GM21381 (cell line): Measurements from ENCODE around the gene SIVA1.

Source experiments
- ATAC-seq: cut with Tn5 transposase; IDR thresholded peaks from one replicate; pipeline ENCODE4 v1.9.1; 2021; ENCODE audit warnings: mild to moderate bottlenecking, moderate library complexity; ENCODE audit not compliant: unreplicated experiment

Gene SIVA1

DNA sequence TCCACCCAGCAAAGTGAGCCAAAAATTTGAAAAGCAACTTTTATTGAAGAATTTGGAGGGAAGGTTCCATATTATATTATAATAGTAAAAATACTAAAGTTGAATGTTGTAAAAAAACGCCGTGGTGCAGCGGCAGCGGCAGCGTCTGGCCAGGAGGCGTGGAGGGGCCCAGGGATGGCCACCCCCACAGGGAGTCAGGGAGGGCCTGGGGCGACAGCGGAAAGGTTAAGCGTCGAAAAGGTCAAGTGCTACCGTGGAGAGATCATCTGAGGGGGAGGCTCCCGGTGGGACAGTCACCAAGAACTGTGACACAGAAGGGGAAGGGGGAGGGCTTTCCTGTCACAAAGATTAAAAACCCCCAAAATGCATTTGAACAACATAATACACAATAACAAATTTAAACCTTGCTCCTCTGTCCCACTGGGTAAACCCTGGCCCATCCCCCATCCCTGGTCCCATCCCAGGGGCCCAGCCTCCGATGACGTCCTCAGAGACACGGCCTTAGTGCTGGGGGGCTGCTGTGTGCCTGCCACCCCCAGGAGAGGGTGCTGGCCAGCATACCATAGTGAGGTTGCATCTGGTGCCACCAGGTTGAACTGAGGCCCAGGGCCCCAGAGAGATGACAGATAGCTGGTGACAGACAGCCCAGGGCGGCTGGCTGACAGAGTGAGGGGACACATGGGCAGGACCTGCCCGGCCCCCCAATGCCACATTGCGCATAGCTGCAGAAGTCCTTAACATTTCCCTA, 16.6 kb downstream of the SIVA1 start:
- no peak for ATAC-seq

DNA sequence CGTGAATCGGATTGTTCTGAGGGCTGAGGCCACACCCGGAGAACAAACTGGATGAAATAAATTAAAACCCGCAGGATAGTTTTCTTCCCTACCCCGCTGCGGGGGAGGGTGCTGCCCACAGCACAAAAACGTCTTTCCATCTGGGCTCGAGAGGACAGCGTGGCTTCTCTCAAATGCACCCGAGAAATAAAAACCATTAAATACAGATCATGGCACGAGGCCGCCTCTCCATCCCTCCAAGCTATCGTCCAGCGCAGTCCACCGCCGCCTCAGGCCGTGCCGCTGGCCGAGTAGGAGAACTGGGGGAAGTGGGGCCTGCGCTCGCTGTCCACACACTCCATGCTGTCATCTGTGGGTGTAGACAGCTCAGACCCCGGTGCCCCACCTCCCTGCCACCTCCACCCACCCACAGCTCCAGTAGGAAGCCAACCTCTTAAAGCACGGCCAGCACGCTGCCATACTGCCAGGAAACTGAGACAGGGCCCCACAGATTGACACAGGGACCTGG, 17.2 kb downstream of the SIVA1 start:
- no peak for ATAC-seq

DNA sequence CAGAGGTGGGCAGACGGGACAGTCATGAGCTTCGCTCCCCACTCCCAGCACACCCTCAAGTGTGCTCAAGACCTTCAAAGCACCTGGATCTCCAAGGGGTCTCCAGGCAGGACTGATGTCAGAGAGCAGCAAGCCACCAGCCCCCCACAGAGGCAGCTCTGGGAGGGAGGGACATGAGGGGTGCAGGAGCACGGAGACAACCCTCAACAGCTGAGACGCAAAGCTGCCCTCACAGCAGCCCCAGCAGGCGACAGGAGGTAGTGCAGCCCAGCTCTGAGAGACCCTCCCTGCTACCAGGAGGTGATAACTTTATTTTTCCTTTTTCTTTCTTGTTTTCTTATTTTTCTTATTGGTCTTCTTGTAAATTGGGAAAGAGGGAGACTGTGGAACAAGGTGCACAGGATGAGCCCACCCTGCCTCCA, 17.9 kb downstream of the SIVA1 start:
- no peak for ATAC-seq

DNA sequence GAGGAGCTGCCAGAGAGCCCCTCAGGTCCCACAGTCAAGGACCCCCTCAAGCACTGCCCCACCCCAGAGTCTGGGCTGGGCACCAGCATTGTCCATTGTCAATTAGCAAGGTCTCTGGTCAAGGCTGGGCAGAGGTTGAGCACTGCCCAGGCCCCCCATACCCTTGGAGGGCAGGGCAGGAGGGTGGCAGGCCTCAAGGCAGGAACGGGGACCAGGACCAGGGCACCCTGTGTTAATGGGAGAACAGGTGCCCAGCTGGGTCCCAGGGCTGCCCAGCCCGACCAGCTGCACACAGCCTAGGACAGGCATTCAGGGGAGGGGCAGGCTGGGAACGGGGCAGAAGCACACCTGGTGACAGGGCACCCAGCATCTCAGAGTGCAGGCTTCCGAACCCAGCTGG, 18.4 kb downstream of the SIVA1 start:
- no peak for ATAC-seq

DNA sequence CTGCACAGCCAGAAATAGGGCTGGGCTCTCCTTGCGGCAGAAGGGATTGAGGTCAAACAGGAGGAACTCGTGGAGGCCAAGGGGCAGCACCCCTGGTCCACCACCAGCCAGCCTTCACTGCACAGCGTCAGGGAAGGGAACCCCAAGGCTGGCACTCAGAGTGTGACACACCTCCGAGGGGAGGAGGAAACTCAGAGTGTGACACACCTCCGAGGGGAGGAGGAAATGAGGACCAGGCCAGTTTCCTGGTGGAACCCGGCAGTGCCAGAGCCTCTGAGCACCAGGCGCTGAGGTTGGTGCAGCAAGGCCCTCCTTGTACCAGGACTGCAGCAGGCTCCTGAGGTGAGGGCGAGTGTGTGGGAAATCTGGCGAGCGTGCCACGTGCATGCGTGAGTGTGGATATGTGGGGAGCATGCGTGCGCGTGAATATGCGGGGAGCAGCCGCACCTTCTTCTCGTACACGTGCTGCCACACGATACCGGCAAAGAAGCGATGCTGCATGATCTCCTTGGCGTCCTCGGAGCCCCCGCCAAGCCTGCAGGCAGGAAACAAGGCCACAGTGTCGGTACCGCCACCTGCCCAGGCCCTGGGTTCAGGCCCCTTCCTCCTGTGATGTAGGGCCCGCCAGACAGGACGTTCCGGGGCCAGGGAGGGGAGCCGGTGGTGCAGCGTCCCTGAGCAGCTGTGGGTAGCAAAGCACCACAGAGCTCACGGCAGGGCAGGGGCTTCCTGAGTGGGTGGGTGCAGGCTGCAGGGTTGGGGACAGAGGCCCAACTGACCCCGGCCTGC, 19.2 kb downstream of the SIVA1 start:
- ATAC-seq, result no peak

DNA sequence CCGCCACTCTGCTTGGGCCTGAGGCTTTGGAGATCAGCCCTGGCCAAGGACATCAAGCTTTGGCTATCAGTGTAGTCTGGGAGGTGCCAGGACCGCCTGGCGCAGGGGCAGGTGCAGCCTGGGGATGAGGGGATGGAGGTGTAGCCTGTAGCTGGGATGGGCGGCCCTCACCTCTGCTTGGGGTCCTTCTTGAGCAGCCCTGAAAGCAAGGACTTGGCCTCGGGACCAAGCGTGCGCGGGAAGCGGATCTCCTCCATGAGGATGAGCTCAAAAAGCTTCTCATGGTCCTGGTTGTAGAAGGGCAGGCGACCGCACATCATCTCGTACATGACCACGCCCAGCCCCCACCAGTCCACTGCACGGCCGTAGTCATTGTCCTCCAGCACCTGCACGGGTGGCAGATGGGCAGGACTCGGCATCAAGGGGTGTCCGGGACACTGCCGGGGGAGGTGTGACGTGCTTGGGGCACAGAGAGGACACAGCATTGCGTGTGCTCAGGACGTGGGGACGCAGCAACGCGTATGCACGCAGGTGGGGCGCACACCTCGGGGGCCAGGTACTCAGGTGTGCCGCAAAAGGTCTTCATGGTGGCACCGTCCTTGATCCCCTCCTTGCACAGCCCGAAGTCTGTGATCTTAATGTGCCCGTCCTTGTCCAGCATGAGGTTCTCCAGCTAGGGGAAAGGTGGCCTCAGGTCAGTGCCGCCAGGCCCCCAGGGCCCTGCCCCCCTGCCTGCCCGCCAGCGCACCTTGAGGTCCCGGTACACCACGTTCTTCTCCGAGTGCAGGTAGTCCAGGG, 20.0 kb downstream of the SIVA1 start:
- ATAC-seq, result no peak

DNA sequence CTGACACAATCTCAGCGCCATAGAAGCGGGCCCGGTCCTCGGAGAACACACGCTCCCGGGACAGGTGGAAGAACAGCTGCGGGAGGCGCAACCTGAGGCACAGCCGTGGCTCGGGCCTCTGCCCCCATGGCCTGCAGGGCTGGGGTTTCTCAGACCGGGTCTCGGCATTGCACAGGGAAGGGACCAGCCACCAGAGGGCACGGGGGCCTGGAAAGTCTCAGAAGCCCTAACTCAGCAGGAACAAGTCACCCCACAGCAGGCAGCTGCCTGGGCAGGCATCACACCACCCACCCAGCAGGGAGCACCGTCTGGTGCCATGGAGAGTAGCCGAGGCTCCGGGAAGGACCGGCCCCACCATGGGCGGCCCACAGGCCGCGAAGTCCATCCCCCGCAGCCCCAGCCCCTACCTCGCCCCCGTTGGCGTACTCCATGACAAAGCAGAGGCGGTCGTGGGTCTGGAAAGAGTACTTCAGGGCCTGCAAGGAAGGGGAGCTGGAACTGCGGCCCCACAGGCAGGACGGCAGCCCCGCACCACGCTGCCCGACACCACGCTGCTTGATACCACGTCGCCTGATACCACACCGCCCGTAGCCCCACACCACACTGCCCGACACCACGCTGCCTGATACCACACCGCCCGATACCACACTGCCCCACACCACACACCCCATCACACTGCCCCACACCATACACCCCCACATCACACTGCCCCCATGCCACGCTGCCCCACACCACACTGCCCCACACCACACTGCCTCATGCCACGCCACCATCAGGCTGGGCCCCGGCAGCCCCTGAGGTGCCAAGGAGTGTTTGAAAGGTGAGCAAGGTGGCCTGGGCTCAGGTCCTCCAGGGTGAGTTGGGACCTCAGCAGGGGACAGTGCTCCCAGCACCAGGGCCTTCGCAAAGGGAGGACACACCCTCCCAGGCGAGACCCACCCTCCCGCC, 20.8 kb downstream of the SIVA1 start:
- no peak for ATAC-seq

DNA sequence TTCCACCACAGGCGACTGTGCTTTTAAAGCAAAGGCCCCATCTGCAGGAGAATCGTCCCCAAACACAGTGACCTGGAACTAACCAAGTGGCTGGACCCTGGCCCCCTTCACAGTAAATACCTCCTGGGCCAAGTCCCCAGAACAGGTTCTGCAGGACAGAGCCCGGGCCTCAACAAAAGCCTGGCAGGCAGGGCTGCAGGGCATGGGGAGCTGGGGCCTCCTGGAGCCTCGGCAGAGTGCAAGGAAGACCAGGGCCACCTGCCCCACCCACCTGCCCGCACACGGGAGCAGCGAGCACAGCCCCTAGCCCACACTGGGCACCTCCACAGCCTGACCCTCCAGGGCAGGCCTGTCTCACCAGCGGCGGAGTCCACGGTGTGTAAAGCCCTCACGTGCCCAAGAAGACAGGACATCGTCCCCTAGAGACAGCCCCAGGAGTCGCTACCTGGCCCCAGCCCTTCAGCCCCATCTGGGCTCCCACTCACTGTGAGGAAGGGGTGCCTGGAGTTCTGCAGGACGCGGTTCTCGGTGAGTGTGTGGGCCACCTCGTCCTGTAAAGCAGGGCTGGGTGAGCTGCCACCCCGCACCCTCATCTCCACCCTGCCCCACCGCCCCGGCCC, 21.6 kb downstream of the SIVA1 start:
- ATAC-seq, result no peak

DNA sequence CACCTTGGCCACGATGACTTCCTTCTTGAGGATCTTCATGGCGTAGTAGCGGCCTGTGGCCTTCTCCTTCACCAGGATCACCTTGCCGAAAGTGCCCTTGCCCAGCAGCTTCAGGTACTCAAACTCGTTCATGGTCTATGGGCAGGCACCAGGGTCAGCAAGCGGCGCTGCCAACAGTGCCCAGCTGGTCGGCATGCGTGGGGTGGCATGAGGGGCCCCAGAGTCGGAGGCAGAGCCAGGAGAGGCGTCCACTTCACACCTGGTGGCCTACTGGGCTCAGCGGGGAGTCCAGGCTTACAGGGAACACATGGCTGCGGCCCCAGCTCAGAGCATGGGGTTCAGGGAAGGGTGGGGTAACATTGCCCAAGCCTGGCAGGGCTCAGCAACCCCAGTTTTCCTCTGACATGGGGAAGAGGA, 22.1 kb downstream of the SIVA1 start:
- ATAC-seq, result no peak

DNA sequence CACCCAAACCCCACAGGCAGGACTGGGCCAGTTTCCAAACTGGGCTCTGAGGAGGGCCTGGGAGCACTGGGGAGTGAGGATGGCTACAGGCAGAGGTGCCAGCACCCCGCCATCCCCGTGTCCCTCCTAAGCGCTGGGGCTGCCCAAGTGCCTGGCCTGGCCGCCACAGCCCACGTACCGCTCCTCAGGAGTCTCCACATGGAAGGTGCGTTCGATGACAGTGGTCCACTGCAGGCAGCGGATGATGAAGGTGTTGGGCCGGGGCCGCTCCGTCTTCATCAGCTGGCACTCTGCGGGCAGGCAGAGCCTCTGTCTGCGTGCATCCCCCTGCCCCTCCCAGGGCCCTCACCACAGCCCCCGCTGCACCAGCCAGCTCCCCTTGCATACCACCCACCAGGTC, 23.5 kb downstream of the SIVA1 start:
- no peak for ATAC-seq

DNA sequence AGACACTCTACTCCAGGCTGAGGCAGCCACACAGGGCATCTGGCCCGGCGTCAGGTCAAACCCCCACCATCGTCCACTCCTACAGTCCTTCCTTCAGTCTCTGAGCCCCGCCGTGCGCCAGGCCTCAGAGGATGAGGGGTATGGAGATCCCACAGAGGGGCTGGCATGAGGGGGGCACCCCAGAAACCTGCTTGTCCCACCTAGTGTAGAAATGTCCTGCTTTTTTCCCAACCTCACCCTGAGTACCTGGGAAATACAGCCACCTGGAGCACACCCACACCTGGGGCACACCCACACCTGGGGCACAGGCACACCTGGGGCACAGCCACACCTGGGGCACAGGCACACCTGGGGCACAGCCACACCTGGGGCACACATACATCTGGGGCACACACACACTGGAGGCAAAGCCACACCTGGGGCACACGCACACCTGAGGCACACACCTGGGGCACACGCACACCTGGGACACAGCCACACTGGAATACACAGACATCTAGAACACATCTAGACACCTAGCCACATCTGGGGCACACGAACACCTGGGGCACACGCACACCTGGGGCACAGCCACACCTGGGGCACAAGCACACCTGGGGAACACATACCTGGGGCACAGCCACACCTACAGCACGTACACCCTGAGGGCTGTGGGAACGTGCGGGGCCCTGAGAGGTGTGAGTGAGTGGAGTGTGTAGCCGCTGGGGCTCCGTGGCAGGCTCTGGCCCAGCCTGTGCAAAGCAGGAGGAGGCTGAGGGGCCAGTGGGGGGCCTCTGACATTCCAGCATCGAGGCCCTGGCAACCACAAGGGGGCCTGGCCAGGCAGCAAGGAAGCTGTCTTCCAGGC, 24.2 kb downstream of the SIVA1 start:
- ATAC-seq, result no peak

DNA sequence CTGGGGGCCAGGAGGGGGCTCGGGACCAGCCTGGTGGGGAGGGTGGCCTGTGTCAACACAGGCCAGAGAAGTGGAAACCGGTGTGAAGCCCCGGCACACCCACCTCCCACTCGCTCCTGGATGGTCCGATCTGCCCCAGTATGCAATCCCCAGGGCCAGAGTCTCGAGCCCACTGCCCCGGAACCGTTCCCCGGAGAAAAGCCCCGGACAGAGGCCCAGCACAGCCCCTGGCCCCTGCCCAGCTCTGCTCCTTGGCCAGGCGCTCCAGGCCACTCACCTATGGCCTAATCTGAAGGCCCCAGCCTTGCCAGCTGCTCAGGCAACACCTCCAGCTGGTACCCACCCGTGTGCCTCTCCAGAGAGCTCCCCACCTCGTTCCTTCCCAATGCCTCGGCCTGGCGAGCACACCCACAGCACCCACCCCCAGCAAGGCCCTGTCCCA, 24.9 kb downstream of the SIVA1 start:
- no peak for ATAC-seq

DNA sequence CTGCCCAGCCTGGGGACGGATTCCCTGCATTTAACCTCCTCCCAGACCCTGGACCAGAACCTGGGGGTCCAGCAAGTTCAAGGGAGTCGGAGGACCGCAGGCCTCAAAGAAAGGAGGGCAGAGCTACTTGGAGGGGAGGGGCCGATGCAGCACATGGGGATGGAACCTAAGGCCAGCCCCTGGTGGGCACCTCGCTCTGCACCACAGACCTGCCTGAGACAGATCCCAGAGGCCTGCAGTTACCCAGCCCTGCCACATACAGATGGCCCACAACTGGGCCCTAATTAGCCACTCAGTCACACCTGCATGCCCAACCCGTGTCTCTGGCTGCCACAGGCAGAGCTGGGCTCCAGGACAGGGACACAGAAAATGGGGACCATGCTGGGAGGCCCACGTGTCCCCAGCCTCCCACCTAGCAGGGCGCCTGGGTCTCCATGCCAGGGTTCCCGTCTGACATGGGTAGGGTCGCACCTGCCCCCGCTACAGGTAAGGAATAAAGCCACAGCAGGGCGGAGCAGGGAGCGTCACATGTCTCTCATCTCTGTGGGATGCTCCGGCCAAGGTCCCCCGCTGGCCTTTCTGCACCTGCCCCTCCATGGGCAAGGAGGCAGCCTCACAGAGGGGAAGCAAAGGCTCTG, 25.9 kb downstream of the SIVA1 start:
- ATAC-seq, result no peak

DNA sequence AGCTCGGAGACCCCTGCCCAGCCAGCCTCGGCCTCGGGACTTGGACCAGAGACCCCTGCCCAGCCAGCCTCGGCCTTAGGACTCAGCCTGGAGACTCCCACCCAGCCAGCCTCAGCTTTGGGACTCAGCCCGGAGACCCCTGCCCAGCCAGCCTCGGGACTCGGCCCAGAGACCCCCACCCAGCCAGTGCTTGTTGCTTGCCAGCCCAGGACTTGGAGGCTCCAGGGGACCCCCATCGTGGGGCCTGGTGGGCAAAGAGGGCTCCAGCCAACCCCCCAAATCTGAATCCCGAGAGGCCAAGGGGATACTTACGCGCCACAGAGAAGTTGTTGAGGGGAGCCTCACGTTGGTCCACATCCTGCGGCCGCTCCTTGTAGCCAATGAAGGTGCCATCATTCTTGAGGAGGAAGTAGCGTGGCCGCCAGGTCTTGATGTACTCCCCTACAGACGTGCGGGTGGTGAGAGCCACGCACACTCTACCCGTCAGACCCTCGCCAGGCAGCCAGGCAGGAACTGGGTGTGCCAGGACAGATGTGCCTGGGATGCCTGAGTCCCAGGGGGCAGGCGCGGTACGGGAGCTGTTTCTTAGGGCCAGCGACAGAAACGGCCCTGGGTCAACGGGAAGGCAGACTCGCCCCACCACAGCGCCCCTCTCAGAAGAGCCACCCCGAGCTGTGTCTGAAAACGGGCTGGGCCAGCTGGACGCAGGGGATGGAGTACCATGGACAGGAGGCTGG, 27.0 kb downstream of the SIVA1 start:
- ATAC-seq, result no peak

DNA sequence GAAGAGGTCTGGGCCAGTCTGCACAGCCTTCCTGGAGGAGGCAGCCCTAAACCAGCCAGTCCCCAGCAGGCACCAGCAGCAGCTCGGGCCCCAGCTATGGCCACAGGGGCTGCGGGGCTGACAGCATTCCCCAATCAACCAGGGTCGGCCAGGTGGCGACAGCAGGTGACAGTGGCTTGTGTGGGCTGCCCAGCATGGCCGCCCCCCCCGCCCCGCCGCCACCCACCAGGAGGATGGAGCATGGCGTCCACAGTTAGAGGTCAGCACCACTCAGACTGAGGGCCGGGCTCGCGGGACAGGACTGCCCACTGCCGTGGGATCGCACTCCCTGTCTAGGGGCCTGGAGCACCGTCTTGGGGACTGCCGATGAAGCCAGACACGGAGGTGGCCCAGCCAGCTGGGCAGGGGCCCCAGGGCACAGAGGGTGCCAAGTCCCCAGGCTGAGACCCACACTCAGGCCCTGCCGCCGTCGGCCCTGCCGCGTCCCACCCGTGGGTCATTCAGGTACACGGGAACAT, 27.6 kb downstream of the SIVA1 start:
- ATAC-seq, result no peak

DNA sequence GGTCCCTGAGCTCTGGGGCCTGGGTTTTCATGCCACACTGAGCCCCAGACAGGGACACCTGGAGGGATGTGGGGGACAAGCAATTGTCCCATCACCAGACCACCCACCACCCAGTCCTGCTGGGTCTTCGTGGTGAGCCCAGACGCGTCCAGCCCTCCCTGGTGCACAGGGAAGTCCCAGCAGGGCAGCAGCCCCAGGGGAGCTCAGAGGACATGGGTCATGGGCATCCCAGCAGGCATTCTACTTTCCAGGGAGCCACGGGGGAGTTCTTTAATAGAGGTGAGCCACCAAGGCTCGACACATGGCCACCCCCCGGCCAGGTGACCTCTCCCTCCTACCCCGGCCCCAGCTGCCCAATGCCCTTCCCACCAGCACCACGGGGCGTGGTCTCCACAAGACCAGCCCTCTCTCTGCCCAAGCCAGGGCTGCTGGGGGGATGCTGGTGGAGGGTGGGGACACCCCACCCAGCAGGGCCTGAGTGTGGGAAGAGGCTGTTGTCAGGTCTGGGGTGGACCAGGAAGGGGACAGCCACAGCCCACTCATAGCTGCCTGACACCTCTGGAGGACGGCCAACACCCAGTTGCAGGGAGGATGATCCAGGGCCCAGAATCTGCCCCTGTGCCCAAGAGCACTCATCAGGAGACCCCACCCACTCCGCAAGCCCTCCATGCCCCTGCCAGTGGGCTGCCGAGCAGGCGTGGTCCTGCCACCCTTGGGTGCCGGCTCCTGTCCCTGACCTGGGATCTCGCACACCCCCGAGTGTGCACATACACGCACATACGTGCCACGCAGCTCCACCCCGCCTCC, 28.5 kb downstream of the SIVA1 start:
- ATAC-seq, result no peak
